BLaER1 treated with 17β-estradiol and CSF1 and Interleukin-3, amounts not matched to agents 10 nM and 100 nM (cell line): ENCODE results near the gene ACR.

Experiments used
- H3K27ac ChIP-seq, 11 experiments: shearing (Covaris generic); formaldehyde crosslinking; 2 replicates each; pipeline ENCODE4 v1.8.1; 2022
- H3K27me3 ChIP-seq, 11 experiments: shearing (Covaris generic); formaldehyde crosslinking; 2 replicates each; pipeline ENCODE4 v1.8.1; 2022
- H3K36me3 ChIP-seq, 11 experiments: shearing (Covaris generic); formaldehyde crosslinking; 2 replicates each; pipeline ENCODE4 v1.8.1; 2022
- H3K4me1 ChIP-seq, 10 experiments: shearing (Covaris generic); formaldehyde crosslinking; 2 replicates each; pipeline ENCODE4 v1.8.1; 2022
- H3K4me2 ChIP-seq, 11 experiments: shearing (Covaris generic); formaldehyde crosslinking; 2 replicates each; pipeline ENCODE4 v1.8.1; 2022
- H3K4me3 ChIP-seq, 10 experiments: shearing (Covaris generic); formaldehyde crosslinking; 2 replicates each; pipeline ENCODE4 v1.8.1; 2022
- H3K9ac ChIP-seq, 11 experiments: shearing (Covaris generic); formaldehyde crosslinking; 2 replicates each; pipeline ENCODE4 v1.8.1; 2022
- H3K9me3 ChIP-seq, 11 experiments: shearing (Covaris generic); formaldehyde crosslinking; replicated peaks in 1 of 11; 2 replicates each; pipeline ENCODE4 v1.8.1; 2022
- H4K20me1 ChIP-seq, 11 experiments: shearing (Covaris generic); formaldehyde crosslinking; 2 replicates each; pipeline ENCODE4 v1.8.1; 2022
- Cebpa-rat ChIP-seq, 11 experiments: shearing (Covaris generic); IDR thresholded peaks; 2 replicates each; pipeline ENCODE4 v1.8.1; 2022

ACR gene

DNA sequence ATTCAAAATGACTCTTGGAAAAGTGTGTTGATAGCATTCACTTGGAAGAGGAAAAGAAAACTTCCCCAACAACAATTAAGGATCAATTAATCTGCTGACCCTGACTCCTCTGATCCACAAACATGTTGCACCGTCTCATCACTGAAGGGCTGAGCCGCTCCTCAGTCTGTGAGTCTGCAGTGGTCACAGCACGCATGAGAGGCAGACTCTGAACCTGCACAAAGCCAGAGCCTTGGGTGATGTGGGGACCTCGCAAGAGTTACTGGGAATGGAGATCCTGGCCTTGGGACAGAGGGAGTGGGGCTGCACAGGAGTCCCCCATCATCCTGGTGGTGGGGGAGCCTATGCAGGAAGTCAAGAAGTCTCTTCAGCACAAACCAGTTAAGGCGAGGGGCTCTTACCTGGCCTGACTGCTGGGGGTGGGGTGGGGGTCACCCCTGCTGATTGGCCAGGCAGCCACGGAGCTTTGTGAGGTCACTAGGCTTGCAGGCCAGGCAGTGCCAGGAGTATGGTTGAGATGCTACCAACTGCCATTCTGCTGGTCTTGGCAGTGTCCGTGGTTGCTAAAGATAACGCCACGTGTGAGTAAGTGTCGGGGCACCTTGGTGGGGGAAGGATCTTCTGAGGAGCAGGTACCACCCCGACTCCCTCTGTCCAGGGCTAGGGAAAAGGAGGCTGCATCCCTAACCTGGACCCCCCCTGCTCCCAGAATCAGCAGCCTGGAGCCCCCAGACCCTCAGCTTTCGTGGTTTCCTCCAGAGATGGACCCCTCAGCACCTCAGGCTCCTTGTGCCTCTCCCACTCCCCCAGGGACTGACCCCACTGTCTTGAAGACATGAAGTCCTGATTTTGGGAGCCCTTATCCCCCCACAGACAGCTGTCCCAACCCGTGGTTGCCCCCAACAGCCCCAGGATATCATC, at the start of gene ACR:
ACR (plus strand) TSS at position 477 of the 921 bp plus-strand sequence; CDS start at position 509, 32 bp downstream.
- H3K27me3 ChIP-seq = peaks cover 0 to 14% (median 0%) of the 10 kb centered on the region in 11 experiments; a peak in 5 of 22 replicates
- peaks cover 13 to 26% (median 21%) of the 10 kb centered on the region in 10 experiments; a peak in 19 of 20 replicates for H3K4me1 ChIP-seq
- no peak within 1 kb of the TSS for H3K27ac ChIP-seq
- H4K20me1 ChIP-seq = peaks cover 0 to 28% (median 4%) of the 10 kb centered on the region in 11 experiments; a peak in 4 of 22 replicates
- H3K9ac ChIP-seq = peak within 1 kb of the TSS in 2 of 11 experiments; percentile 12 to 44; a peak in 3 of 22 replicates
- peak within 1 kb of the TSS; percentile 16 to 94 (median 71); a peak in 20 of 22 replicates for H3K4me2 ChIP-seq
- no peaks in the 10 kb centered on the region for H3K9me3 ChIP-seq
- TF ChIP-seq Cebpa-rat (IDR thresholded peaks at IDR 0.05) = no peak
- H3K36me3 ChIP-seq = no peaks in the 10 kb centered on the region
- no peak within 1 kb of the TSS for H3K4me3 ChIP-seq

DNA sequence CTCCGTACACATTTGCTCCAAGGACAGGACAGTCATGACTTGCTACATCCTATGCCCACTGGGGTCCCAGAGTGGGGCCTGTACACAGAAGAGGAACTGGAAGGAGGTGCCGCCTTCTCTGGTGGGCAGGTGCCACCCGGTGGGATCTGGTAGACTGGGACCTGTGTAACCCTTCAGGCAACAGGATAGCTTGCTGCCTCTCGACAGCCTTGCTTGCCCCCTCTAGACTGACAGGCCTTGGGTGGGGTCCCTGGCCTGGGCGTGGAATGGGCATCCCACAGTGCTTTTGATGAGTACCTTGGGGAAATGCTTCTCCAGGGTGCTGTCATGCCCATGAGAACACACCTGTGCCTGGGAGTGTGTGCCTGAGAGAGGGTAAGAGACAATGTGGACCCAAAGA, 49.6 kb upstream of the ACR start:
- peaks cover 0 to 67% (median 30%) of the 10 kb centered on the region in 11 experiments; a peak in 19 of 22 replicates for H3K36me3 ChIP-seq
- no peak overlapping the region for H3K27ac ChIP-seq
- no peak overlapping the region for H3K9ac ChIP-seq
- peaks cover 0 to 33% (median 15%) of the 10 kb centered on the region in 10 experiments; a peak in 15 of 20 replicates for H3K4me1 ChIP-seq
- peaks cover 0 to under 1% (median 0%) of the 10 kb centered on the region in 11 experiments; a peak in 6 of 22 replicates for H3K9me3 ChIP-seq
- H3K4me2 ChIP-seq = no peak overlapping the region
- no peaks in the 10 kb centered on the region for H3K27me3 ChIP-seq
- no peak for TF ChIP-seq Cebpa-rat (IDR thresholded peaks at IDR 0.05)
- H4K20me1 ChIP-seq = peaks cover 0 to 80% (median 56%) of the 10 kb centered on the region in 11 experiments; a peak in 13 of 22 replicates
- no peak overlapping the region for H3K4me3 ChIP-seq

DNA sequence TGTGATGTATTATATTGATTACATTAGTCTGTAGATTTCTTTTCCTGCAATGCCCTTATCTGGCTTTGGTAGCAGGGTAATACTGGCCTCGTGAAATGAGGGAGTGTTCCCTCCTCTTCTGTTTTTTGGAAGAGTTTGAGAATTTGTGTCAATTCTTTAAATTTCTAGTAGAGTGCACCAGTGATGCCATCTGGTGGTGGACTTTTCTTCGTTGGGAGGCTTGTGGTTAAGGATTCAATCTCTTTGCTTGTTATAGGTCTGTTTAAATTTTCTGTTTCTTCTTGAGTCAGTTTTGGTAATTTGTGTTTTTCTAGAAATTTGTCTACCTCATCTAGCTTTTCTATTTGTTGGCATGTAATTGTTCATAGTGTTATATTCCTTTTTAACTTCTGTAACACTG, 46.5 kb upstream of the ACR start:
- Histone ChIP-seq H3K36me3 (peaks cover 0 to 77% (median 43%) of the 10 kb centered on the region in 11 experiments; a peak in 21 of 22 replicates), H3K27ac (0 out of 22 replicates have a peak overlapping the region, but pooled peaks of 1 of the 11 experiments have one; percentile 5), H3K4me1 (peaks cover 0 to 33% (median 15%) of the 10 kb centered on the region in 10 experiments; a peak in 15 of 20 replicates), H3K4me3 (no peak overlapping the region), H3K9me3 (no peaks in the 10 kb centered on the region; a peak in 1 of 22 replicates), H4K20me1 (peaks cover 0 to 95% (median 71%) of the 10 kb centered on the region in 11 experiments; a peak in 13 of 22 replicates), H3K9ac (no peak overlapping the region), H3K27me3 (no peaks in the 10 kb centered on the region), H3K4me2 (peak overlapping the region in 5 of 11 experiments; percentile 12 to 49 (median 35); a peak in 6 of 22 replicates)
- no peak for TF ChIP-seq Cebpa-rat (IDR thresholded peaks at IDR 0.05)

DNA sequence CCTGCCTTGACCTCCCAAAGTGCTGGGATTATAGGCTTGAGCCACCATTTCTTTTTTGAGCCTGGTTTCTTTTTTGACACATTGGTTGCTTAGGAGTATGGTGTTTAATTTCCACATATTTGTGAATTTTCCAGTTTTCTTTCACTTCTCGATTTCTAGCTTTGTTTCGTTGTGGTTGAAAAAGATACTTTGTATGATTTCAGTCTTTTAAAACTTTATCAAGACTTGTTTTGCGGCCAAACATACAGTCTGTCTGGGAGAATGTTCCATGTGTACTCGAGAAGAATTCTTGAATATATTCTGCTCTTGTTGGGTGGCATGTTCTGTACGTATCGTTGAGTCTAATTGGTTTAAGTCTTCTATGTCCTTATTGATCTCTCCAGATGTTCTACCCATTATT, 44.5 kb upstream of the ACR start:
- Histone ChIP-seq H3K4me1 (peaks cover 0 to 20% (median 11%) of the 10 kb centered on the region in 10 experiments; a peak in 13 of 20 replicates), H3K9ac (no peak overlapping the region), H4K20me1 (peaks cover 0 to 82% (median 68%) of the 10 kb centered on the region in 11 experiments; a peak in 12 of 22 replicates), H3K27me3 (no peaks in the 10 kb centered on the region), H3K36me3 (peaks cover 0 to 64% (median 39%) of the 10 kb centered on the region in 11 experiments; a peak in 21 of 22 replicates), H3K4me2 (no peak overlapping the region), H3K4me3 (no peak overlapping the region), H3K27ac (no peak overlapping the region), H3K9me3 (no peaks in the 10 kb centered on the region; a peak in 1 of 22 replicates)
- TF ChIP-seq Cebpa-rat (IDR thresholded peaks at IDR 0.05) = no peak

DNA sequence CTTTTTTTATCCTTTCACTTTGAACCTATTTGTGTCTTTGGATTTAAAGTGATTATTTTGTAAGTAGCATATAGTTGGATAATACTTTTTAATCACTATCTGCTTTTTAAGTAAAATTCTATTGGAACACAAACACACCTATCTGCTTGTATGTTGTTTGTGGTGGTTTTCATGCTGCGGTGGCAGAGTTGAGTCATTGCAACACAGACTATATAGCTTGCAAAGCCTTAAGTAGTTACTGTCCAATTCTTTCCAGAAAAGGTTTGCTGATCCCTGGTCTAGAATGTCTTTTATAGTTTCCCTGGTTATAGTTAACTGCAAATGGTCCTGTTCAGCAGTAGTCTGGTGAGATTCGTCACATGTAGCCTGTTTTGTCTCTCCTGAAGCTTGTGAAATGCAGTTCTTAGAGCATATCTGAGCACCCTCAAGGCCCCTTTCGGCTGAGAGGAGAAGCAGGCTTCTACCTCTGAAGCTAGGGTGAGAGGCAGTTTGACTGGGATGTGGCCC, 43.9 kb upstream of the ACR start:
- Histone ChIP-seq H3K9ac (no peak overlapping the region; a peak in 1 of 22 replicates), H3K27ac (no peak overlapping the region), H3K9me3 (no peaks in the 10 kb centered on the region; a peak in 1 of 22 replicates), H4K20me1 (peaks cover 0 to 79% (median 66%) of the 10 kb centered on the region in 11 experiments; a peak in 12 of 22 replicates), H3K36me3 (peaks cover 0 to 63% (median 39%) of the 10 kb centered on the region in 11 experiments; a peak in 21 of 22 replicates), H3K4me3 (no peak overlapping the region), H3K27me3 (no peaks in the 10 kb centered on the region), H3K4me1 (peaks cover 0 to 20% (median 11%) of the 10 kb centered on the region in 10 experiments; a peak in 13 of 20 replicates), H3K4me2 (no peak overlapping the region)
- TF ChIP-seq Cebpa-rat (IDR thresholded peaks at IDR 0.05) = no peak

DNA sequence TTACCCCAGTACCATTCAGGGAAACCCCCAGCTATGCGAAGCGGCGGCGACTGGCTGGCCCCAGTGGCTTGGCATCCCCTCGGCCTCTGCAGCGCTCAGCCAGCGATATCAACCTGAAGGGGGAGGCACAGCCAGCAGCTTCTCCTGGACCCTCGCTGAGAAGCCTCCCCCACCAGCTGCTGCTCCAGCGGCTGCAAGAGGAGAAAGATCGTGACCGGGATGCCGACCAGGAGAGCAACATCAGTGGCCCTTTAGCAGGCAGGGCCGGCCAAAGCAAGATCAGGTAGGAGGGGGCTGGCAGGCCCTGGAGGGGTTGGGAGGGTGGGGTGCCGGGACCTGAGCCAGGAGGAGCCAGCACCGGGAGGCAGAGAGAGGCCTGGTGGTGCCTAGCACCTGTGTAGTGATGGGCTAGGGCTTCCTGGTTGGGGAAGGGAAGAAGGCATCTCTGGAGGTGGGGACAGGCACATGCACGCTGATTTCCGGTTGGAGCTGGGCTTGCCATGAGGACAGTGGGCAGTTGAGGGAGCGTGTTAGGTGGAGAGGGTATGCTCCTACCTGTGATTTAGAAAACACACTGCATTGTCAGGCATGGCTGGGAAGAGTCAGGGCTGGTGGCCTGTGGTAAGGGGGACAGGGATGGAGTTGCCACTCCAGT, 43.1 kb upstream of the ACR start:
- Histone ChIP-seq H3K4me3 (no peak overlapping the region), H3K27me3 (no peaks in the 10 kb centered on the region), H3K36me3 (peaks cover 0 to 63% (median 37%) of the 10 kb centered on the region in 11 experiments; a peak in 21 of 22 replicates), H3K4me2 (no peak overlapping the region), H3K4me1 (peaks cover 0 to 20% (median 11%) of the 10 kb centered on the region in 10 experiments; a peak in 13 of 20 replicates), H3K27ac (no peak overlapping the region), H3K9me3 (no peaks in the 10 kb centered on the region; a peak in 1 of 22 replicates), H4K20me1 (peaks cover 0 to 80% (median 71%) of the 10 kb centered on the region in 11 experiments; a peak in 13 of 22 replicates), H3K9ac (no peak overlapping the region)
- no peak for TF ChIP-seq Cebpa-rat (IDR thresholded peaks at IDR 0.05)

DNA sequence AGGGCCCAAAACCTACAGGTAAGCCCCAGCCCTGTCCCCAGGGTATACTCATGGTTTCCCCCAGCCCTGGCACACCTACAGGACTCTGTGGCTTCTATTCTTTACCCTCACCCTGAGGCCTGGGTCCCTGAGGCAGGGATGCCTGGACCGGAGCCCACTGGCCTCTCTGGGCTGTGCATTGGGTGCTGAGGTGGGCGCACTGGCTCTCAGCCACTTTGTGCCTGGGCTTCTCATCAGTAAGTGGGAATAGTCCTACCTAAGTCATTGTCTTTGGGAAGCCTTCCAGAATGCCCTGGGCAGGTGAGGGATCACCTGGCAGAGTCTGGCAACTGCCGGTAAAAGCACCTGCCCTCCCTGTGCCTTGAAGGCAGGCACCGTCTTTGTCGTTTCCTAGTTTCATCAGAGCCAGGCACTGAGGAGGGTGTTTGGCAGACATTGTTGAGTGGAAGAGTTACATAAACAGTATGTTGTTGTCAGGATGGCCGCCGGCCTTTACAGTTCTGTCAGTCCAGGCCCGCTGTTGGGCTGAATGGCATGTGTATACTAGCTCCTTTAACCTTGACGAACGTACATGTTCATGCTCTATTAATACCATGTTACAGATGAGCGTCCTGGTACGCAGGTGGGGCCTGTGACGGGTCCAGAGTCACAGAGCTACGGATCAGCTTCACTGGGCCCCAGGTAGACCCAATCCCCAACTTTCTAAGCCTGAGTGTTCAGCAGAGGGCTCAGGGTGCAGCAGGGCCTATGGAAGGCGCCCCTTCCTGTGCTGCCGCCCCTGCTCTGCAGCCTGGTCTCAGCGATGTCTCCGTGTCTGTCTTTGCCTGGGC, 42.4 kb upstream of the ACR start:
- H3K36me3 ChIP-seq = peaks cover 0 to 64% (median 40%) of the 10 kb centered on the region in 11 experiments; a peak in 21 of 22 replicates
- H3K9me3 ChIP-seq = no peaks in the 10 kb centered on the region
- H3K4me3 ChIP-seq = no peak overlapping the region
- no peak overlapping the region; a peak in 1 of 22 replicates for H3K9ac ChIP-seq
- H3K27ac ChIP-seq = no peak overlapping the region
- H3K4me1 ChIP-seq = peaks cover 0 to 20% (median 11%) of the 10 kb centered on the region in 10 experiments; a peak in 13 of 20 replicates
- H3K4me2 ChIP-seq = no peak overlapping the region
- H4K20me1 ChIP-seq = peaks cover 0 to 81% (median 70%) of the 10 kb centered on the region in 11 experiments; a peak in 13 of 22 replicates
- no peak for TF ChIP-seq Cebpa-rat (IDR thresholded peaks at IDR 0.05)
- H3K27me3 ChIP-seq = no peaks in the 10 kb centered on the region
